HG03108 (cell line): ENCODE data around the gene SMARCD3.

ENCODE experiments used
- ATAC-seq: cut with Tn5 transposase; IDR thresholded peaks from one replicate; pipeline ENCODE4 v1.9.1; 2021; ENCODE audit warnings: moderate library complexity; ENCODE audit not compliant: unreplicated experiment

SMARCD3 gene

DNA sequence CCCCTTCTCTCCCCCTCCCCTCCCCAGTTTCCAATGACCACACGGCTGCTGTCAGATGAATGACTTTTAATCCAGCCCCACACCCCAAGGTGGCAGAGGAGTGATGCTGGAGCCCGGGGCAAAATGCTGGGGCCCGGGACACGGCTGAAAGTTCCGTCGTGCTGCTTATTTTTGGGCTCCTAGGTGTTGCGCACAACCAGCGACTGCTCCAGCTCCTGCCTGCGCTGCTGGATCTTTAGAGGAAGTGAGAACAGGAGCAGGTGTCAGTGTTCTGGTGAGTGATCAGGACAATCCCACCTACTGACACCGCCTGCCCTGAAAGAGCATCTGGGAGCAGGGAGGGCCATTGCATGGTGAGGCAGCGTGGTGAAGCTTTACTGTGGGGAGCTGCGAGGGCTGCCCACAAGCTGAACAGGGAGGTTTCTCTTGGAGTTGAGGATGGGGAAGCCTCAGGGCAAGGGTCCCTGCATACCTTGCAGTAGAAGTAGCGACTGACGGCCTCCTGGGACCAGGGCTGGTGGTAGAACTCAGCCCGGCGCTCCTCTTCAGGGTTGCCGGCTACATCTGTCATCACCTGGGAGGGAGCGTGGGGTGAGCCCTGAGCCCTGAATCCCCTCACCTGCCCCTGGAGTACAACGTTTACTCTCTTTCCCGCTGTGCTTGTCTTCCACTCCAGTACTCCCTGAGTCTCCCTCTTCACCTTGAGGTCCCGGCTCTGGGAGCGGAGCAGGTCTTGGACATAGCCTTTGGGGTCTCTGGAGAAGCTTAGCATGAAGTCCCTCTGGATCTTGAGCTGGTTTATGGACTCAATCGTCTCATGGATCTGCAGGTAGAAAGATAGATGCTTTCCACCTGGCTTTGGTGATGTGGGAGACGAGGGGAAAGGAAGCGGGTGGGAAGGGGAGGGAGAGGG lies 9.3 kb downstream of the SMARCD3 start:
- ATAC-seq, result no peak

DNA sequence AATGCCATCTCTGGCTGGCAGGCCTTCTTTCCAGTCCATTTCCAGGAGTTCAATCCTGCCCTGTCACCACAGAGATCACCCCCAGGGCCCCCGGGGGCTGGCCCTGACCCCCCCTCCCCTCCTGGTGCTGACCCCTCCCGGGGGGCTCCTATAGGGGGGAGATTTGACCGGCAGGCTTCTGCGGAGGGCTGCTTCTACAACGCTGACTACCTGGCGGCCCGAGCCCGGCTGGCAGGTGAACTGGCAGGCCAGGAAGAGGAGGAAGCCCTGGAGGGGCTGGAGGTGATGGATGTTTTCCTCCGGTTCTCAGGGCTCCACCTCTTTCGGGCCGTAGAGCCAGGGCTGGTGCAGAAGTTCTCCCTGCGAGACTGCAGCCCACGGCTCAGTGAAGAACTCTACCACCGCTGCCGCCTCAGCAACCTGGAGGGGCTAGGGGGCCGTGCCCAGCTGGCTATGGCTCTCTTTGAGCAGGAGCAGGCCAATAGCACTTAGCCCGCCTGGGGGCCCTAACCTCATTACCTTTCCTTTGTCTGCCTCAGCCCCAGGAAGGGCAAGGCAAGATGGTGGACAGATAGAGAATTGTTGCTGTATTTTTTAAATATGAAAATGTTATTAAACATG lies 10.2 kb downstream of the SMARCD3 start:
- no peak for ATAC-seq

DNA sequence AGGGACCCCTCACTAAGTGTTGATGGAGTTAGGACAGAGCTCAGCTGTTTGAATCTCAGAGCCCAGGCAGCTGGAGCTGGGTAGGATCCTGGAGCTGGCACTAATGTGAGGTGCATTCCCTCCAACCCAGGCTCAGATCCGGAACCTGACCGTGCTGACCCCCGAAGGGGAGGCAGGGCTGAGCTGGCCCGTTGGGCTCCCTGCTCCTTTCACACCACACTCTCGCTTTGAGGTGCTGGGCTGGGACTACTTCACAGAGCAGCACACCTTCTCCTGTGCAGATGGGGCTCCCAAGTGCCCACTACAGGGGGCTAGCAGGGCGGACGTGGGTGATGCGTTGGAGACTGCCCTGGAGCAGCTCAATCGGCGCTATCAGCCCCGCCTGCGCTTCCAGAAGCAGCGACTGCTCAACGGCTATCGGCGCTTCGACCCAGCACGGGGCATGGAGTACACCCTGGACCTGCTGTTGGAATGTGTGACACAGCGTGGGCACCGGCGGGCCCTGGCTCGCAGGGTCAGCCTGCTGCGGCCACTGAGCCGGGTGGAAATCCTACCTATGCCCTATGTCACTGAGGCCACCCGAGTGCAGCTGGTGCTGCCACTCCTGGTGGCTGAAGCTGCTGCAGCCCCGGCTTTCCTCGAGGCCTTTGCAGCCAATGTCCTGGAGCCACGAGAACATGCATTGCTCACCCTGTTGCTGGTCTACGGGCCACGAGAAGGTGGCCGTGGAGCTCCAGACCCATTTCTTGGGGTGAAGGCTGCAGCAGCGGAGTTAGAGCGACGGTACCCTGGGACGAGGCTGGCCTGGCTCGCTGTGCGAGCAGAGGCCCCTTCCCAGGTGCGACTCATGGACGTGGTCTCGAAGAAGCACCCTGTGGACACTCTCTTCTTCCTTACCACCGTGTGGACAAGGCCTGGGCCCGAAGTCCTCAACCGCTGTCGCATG lies 11.0 kb downstream of the SMARCD3 start:
- no peak for ATAC-seq

DNA sequence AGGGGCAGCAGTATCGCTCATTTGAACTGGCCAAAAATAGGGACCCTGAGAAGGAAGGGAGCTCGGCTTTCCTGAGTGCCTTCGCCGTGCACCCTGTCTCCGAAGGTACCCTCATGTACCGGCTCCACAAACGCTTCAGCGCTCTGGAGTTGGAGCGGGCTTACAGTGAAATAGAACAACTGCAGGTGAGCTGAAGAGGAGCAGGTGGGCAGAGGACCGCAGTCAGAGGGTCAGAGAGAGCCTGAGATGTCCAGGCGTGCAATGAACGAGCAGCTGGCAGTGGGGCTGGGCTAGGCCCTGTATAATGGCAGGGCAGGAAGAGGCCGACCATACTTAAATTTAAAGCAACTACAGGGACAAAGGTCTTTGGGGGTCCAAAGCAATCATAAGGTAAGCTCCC lies 12.1 kb downstream of the SMARCD3 start:
- no peak for ATAC-seq

DNA sequence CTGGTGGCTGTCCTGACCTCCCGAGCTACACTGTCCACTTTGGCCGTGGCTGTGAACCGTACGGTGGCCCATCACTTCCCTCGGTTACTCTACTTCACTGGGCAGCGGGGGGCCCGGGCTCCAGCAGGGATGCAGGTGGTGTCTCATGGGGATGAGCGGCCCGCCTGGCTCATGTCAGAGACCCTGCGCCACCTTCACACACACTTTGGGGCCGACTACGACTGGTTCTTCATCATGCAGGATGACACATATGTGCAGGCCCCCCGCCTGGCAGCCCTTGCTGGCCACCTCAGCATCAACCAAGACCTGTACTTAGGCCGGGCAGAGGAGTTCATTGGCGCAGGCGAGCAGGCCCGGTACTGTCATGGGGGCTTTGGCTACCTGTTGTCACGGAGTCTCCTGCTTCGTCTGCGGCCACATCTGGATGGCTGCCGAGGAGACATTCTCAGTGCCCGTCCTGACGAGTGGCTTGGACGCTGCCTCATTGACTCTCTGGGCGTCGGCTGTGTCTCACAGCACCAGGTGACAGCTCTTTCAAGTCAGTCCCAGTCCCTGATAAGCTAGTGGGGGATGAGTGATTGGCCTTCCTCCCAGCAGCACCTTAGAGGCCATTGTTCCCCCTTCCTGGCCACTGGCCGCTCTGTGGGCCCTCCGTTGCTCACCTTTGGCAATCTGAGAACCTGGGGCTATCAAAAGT lies 13.3 kb downstream of the SMARCD3 start:
- ATAC-seq, result no peak

DNA sequence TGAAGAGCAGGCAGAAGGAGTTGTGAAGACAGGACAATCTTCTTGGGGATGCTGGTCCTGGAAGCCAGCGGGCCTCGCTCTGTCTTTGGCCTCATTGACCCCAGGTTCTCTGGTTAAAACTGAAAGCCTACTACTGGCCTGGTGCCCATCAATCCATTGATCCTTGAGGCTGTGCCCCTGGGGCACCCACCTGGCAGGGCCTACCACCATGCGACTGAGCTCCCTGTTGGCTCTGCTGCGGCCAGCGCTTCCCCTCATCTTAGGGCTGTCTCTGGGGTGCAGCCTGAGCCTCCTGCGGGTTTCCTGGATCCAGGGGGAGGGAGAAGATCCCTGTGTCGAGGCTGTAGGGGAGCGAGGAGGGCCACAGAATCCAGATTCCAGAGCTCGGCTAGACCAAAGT lies 14.7 kb downstream of the SMARCD3 start:
- no peak for ATAC-seq

DNA sequence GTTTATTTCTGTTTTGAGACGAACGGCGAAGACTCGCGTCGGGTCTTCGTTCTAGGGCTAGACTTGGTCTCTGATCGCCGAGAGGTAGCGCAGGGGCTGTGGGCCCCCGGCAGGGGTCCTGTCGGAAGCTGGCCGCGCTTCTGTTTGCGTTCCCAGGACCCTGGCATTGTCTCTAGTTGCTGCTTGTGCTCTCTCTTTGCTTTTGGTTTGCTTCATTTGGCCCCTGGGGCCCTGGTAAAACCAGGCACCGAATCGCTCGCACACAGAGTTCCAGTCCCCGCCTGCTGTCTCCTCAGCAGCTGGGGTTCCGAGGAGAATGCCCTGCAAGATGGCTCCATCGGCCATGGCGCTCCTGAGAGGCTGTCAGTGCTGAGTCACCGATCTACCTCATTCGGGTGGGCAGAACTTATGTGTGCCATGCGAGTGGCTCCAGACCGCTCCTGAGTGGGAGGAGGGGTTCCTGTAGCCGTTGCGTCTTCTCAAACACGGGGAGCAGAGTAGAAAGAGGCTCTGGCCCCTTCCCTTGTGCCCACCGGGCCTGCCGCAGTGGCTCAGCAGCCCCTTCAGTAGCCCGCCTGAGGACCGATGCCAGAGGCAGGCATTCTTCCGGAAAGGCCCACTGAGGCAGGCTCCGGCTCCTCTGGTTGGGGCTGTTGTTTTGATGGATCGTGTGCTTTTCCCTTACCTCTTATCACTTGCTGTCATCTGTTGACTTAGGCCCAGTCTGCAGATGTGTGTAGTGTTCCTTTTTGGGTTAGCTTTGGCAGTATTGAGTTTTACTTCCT lies 15.4 kb downstream of the SMARCD3 start:
- no peak for ATAC-seq

DNA sequence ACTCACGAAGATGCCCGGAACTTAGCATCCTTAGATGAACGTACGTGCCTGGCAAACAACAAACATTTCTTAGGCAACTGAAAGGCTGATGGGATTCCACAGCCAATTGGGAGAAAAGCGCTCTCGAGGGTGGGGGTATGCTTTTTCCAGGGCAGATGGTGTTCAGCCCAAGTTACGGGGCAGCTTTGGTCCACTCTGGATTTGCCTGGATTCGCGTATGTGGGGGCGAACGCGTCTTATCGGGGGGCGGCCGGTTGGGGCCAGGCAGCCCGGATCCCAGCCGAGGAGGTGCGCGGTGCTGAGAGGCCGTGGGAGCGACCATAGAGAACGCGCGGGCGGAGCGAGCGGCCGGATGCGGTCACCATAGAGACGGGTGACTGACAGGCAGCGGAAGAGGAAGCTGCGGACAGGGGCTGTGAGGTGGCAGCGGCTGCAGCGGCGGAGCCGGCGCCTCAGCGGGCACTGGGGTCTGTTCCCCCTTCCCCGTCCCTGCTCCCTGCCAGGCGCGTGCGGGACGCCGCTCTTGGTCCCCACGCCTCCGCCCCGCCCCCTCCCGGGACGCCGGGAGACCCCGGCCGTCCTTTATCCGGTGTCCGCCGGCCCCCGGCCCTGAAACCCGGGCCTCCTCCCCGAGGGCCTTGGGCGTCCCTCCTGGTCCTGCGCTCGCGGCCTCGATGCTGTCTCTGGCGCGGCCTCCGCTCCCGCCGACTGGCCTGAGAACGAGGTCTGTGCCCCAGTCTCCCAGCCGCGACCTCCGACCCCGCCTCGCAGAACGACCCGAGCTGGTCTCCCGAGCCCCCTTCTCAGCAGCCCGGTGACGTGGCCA lies 16.2 kb downstream of the SMARCD3 start, which contains the start of gene CHPF2:
Gene CHPF2, plus strand, starts transcription at position 393 of the 826 bp plus-strand sequence. CDS start 1,529 bp downstream, outside the sequence.
- peak; percentile 96 for ATAC-seq

DNA sequence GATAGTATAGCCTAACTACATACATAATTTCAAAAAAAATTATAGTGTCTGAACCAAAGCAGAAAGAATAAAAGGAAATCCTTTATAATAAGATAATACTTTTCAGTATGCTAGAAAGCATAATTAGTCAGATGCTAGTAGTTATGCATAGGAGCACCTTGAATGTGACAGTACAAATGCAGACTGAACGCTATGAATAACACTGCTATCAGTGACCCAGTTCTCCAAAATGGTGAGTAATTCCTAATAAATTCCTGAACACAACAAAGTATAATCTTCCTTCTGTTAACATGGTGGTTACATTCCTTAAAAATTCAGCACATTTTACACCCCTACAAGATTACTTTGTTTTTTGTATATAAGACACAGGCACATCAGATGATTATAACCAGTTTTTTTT lies 17.4 kb downstream of the SMARCD3 start:
- ATAC-seq, result no peak

DNA sequence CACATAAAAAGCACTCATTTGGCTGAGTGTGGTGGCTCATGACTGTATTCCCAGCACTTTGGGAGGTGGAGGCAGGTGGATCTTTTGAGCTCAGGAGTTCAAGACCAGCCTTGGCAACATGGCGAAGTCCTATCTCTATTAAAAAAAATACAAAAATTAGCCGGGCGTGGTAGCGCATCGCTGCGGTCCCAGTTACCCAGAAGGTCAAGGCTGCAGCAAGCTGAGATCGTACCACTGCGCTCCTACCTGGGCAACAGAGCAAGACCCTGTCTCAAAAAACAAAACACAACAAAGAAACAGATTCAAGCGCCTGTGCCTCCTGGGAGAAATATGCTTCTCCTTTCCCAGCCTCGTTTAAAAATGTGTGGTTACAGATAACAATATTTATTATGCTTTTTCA lies 19.2 kb downstream of the SMARCD3 start:
- ATAC-seq, result no peak

DNA sequence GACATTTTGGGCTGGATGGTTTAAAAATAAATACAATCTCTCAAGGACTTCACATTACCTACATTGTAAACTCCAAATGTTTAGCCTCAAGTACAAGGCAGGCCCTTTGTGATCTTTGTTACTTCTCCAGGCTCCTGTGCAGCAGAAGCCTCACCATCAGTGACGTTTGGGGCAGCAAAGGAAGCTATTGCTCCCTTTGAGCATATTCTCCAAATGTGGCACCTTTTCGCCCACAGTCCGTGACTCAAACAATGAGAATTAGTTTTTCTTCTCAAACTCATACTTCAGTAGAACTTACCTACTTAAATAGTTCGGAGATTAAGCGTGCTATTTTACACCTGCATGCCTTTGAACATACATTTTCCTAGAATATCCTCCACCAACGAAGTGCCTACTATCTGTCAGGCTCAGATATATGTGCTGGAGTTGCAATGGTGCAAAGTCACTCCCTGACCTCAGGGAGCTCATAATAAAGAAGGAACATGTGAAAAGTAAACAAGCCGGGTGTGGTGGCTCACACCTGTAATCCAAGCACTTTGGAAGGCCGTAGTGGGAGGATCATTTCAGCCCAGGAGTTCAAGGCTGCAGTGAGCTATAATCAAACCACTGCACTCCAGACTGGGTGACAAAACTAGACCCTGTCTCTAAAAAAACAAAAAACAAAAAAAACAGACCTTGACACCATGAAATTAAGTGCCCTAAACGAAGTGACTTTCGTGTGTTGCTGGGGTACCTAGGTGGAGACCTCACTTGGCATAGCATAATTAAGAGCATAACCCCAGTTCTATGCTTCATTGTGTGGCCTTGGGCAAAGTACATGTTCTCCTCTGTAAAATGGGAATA lies 20.2 kb downstream of the SMARCD3 start:
- no peak for ATAC-seq

DNA sequence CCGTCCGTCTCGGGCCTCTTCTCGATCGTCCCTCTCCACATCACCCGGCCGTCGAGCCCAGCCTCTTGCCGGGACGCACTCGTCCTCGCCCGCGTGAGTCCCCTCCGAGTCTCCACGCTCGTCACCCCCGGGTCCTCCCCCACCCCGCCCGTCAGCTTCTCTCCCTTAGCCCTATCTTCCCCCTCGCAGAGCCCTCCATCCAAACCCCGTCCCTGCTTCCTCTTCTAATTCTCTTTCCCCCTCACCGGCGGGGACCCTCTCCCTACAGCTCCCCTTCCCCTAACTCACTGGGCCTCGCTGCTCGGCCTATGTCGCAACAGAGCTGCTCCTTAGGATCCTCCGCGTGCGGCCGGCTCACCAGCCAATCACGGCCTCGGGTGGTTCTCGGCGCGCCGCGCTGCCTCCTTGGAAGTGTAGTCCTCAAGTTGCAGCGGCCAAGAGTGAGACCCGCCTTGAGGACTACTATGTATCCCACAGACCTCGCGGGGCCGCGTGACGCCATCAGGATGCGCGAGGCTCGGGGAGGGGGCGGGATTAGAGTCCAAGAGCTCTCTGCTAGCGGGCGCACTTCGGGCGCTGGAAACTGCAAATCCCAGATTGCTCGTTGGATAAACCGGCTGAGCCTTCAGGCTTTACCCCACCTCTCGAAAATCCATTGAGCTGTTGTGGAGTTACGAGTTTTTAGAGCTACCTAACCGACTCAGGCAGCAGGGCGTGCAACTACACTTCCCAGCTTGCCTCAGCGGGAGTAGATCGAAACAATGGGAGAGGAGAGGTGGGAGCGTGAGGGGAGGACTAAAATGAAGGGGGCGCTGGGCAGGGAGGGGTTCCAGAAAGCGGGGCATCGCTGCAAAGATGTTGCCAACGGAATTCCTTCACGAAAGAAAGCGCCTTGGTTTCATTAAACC lies 21.4 kb downstream of the SMARCD3 start, which contains the start of gene ABCF2:
Gene ABCF2, minus strand, starts transcription at position 331 of the 908 bp plus-strand sequence. CDS start 747 bp downstream, outside the sequence.
- ATAC-seq, result peak; percentile 99

DNA sequence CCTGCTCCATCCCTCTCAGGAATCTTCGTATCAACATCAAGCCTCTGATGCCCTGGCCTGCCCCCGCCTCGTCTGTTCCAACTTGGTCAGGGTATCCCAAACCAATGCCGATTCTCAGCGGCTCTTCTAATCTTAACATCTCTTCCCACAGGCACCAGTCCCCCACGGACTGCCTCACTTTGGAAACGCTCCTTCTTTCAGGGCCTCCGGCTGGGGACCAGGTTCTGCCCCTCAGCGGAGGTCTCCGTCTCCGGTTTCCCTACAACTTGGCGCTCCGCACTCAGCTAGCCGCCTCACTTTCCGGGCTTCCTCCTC lies 22.0 kb downstream of the SMARCD3 start:
- no peak for ATAC-seq

DNA sequence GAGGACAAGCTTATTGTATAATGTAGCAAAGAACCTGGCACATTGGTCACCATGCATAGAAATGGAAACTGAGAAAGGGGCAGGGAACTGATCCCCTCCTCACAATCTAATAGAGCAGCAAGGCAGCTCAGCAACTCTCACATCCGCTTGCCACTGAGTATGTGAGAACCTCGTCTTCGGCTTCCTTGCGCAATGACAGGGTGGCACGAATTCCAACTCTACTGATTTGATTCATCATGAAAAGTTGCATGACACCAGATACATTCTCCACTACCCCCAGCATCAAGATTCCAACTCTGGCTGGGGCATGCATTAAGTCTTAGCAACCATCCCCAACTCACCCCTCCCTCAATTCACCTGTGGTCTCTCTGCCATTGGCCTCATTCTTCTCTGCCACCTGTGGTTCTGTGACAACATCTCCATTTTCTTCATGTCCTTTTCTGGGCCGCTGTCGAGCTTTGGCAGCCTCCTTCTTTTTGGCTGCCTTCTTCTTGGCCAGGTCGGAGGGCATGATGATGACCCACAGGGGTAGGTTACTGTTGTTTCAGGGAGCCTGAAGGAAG lies 22.5 kb downstream of the SMARCD3 start:
- ATAC-seq, result no peak

DNA sequence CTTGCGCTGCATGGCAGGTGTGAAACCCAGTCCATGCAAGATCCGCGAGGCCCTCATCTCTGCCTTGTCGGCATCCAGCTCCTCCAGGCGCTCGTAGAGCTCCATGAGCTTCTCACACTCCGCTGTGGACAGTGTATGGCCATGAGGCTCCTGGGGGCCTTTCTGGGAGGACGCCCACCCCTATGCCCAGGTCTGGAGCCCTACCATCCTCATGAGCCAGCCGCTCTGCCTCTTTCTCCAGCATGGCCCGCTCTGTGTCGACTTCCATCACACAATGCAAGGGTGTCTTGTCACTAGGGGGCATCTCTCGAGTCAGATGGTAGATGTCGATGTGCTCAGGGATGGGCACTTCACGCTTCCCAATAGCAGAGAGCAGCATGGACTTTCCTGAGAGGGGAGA lies 24.8 kb downstream of the SMARCD3 start:
- no peak for ATAC-seq

DNA sequence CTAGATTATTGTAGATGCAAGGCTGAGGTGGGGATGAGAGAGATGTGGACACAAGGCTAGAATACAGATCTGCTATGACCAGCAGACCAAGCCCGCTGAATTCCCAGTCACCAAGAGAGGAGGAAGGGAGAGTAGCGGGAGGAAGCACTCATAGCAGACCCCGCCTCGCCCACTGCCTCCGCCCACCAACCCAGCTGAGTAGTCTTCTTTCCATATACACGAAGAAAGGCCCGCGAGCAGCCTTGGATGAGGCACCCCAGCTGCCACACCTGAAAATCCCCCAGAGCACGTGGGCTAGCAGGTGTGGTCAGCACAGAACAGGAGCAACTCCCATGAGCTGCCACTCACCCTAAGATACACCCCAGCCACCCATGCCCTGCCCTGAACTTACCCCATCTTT lies 30.3 kb downstream of the SMARCD3 start:
- ATAC-seq, result no peak

DNA sequence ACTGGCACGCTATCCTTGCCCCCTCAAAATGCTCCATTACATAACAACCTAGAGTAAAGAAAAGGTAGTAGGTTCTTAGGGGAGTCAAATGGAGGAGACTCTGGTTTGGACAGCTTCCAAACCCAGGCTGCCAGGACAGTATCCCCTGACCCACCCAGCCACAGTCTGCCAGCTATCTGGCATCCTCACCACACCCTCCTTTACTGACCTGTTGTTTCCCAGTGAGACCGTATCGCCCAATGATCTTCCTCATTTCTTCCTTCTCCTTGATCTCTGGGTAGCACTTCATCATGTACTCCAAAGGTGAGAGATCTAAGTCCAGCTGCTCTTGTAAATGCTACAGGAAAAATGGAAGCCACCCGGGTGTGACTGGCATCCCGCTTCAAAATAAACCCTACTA lies 33.1 kb downstream of the SMARCD3 start:
- no peak for ATAC-seq
